Measurements from ENCODE around the gene KDM1A.

- TF ChIP-seq POLR2AphosphoS5 (IDR thresholded peaks at IDR 0.05) = no peak
- TF ChIP-seq, protein P1, sequence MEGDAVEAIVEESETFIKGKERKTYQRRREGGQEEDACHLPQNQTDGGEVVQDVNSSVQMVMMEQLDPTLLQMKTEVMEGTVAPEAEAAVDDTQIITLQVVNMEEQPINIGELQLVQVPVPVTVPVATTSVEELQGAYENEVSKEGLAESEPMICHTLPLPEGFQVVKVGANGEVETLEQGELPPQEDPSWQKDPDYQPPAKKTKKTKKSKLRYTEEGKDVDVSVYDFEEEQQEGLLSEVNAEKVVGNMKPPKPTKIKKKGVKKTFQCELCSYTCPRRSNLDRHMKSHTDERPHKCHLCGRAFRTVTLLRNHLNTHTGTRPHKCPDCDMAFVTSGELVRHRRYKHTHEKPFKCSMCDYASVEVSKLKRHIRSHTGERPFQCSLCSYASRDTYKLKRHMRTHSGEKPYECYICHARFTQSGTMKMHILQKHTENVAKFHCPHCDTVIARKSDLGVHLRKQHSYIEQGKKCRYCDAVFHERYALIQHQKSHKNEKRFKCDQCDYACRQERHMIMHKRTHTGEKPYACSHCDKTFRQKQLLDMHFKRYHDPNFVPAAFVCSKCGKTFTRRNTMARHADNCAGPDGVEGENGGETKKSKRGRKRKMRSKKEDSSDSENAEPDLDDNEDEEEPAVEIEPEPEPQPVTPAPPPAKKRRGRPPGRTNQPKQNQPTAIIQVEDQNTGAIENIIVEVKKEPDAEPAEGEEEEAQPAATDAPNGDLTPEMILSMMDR (IDR thresholded peaks at IDR 0.05 in 8 of 11, conservative IDR thresholded peaks at IDR 0.05 in 3 of 11) = no peak
Observed at GRCh38 chr1:23099171-23099536, 79.9 kb downstream of the KDM1A start.
